HG03060 (cell line): ENCODE data around the gene ADAM33.

ENCODE experiments used
- ATAC-seq: cut with Tn5 transposase; IDR thresholded peaks from one replicate; pipeline ENCODE4 v1.9.1; 2021; ENCODE audit warnings: low read depth, moderate number of reproducible peaks; ENCODE audit not compliant: unreplicated experiment

The ADAM33 gene

DNA sequence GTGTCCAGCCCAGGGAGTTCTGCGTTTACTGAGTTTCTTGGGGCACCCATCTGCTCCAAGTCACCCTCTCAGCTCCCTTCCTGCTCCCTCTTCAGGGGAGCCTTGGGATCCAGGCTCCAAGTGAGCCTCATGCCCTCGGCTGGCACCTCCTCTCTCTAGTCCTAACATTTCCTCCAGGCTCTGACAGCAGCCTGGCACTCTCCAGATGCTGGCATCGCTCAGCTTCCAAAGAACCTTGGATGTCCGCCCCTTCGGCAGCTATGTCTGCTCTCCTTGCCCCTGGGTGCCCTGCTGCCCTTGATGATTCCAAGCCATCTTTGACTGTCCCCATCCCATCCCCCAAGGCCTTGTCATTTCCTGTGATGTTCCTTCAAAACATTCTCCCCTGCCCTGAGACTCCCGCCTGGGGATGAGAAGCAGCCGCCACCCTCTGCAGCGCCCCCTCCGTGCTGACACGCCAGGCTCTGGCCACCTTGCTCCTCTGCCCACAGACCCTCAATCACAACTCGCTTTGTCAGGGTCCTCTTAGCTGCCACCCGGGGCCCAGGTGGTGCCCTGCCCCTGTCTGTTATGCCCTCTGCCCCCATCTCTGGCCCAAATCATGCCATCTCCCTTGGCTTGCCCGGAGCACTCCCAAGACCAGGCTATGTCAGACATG is 12.0 kb downstream of the ADAM33 start:
- ATAC-seq = no peak

DNA sequence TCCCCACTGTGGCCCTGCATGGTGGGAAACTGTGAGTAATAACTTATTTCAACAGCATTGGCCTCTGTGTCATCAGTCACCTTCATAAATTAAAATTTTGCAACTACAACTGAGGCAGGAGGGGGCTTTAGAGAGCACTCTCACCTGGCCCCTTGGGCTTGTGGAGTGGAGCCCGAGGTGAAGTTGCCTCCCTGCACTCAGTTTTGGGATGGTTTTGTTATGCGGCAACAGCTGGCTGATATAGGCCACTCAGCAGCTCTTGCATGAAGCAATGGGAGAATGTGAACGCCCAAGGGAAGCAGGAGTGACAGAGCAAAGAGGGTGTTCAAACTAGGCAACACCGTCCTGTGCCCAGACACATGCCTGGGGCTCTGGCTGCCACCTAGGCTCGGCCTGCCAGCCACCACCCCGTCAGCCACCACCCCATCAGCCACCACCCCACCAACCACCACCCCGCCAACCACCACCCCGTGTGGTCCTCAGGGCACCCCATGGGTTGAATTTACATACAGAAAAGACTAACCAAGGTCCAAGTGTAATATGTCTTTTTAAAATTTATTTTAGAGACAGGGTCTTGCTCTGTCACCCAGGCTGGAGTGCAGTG is 14.3 kb downstream of the ADAM33 start:
- no peak for ATAC-seq

DNA sequence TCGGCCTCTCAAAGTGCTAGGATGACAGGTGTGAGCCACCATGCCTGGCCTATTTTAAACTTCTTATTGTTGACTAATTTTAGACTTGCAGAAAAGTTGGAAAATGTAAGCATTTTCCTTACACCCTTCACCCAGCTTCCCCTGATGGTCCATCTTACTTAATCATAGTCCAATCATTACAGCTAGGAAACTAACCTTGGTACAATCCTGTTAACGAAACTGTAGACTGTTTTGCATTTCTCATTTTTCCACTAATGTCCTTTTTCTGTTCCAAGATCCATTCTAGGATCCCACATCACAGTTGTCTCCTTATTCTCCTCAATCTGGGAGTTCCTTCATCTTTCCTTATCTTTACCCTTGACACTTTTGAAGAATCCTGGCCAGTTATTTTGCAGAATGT is 18.0 kb downstream of the ADAM33 start:
- ATAC-seq = no peak

DNA sequence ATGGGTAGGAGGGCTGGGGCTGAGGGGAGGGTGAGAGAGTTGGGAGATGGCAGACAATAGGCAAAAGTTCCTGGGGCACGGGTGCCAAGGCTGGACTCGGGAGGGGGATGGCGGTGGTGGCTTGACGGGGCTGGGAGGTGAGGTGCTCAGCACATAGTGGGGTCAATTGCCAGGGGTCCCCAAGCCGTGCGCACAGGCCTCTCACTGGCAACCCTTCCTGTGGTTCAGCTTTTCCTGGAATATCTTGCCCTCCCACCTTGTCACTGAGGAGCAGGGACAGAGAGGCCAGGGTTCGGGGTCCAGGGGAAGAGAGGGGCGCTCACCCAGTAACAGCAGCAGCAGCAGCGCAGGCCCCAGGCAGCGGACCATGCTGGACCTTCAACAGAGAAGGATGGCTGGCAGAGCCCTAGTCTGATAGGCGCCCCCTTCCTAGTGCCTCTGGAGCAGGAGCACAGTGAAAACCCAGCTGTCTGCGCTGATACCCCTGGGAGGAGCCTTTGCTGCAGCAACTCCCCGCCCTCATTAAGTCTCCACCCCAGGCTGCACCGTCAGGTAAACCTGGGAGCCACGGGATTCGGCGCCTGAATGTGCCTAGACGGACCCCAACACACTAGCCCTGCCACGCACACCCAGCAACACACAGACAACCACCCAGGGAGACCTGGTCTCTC is 18.6 kb downstream of the ADAM33 start, which contains the start of gene GFRA4:
TSS of gene GFRA4 (minus strand) at position 369 of the 671 bp plus-strand sequence. CDS start at position 369, 0 bp downstream.
- no peak for ATAC-seq

DNA sequence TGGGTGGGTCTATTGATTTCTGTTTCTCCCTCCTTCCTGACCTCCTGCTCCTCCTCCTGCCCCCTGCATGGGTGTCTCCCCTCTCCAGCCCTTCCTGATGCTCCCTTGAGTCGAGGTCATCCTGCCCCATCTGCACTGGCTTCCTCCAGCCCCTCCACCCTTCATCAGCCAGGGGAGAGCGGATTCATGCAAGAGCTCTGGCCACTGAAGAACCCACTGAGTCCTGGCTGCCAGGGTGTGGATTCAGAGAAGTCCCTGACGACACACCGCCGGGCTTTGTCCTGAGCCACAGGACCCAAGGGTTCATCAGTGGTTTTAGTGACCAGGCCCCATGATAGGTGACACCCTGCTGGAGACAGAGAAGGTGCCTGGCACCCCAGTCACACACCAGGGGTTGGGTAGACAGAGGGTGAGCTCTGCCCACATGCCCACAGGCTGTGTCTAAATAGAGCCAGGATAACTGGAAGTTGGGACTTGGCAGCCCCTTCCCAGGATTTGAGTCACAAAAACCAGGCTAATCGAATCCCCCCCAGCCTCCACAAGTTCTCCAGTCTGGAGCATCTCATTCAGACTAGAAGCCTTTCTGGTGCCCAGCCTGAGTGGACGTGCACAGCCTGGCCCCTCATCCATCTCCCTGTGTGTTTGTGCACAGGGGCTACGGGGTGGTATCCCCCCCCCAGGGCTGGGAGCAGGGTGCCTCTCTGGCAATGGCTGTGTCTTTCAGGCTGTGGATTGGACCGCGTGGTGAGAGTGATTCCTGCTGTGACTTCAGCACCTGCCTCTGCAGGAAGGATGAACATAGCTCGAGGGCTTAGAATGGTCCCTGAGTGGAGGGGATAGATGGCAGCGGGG is 19.8 kb downstream of the ADAM33 start:
- no peak for ATAC-seq

DNA sequence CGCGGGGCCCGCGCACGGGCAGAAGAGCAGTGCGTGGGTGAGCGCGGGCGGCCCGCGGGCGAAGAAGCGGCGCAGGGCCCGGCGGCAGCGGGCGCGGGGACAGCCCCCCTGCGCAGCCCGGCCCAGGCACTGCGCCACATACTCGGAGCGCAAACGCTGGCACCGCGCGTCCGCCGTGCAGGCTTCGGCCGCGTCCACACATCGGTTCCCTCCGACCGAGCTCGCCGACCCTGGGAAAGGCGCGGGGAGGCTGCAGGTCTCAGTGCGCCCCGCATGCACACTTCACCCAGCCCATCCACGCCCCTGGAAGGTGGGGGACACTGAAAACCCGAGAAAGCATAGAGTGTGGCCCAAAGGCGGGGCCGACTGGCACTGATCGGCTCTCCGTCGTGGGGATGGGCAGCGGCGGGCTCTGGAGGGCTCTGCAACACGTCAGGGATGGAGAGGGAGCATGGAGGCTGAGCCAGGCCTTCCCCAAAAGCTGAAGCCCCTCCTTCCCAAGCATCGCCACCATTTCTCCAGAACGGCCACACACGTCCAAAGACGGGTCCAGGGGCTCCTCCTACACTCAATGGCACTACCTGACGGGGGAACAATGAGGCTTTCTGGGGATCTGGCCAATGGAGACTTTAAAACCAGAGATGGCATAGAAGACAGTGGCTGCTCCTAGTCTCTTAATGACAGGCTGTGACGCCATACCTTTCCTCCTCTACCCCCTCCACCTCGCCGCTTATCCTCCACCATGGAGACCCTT is 20.6 kb downstream of the ADAM33 start:
- no peak for ATAC-seq

DNA sequence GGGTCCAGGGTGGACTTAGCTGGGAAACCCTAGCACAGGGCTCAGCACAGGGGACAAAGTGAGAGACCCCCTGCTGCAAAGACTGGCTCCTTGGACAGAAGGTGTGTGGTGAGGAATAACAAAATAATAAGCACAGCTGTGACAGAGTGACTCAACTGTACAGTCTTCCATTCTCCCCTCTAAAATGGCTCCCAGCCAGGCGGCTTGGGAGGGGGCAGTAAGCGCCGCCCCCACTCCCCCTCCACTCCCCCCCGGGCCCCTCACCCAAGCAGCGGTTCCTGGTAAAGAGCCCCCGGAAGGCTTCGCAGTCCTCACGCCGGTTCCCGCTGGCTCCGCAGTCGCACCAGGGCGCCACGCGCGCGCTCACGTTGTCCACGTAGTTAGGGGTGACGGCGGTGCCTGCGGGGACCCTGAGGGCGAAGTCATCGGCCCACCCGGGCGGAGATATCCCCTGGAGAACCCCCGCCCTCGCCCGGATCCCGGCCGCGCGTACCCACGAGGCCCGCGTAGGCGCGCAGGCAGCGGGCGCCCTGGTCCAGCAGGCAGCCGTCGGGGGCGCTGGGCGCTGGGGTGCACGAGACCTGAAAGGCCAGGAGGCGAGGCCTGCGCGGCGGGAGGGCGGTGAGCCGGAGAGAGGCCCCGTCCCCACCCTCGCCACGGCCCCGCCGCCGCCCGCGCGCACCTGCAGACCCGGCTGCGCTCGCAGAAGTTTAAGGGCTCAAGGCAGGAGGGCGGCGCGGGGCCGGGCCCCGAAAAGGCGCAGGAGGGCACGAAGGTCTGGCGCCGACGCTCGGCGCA is 21.3 kb downstream of the ADAM33 start:
- ATAC-seq = no peak

DNA sequence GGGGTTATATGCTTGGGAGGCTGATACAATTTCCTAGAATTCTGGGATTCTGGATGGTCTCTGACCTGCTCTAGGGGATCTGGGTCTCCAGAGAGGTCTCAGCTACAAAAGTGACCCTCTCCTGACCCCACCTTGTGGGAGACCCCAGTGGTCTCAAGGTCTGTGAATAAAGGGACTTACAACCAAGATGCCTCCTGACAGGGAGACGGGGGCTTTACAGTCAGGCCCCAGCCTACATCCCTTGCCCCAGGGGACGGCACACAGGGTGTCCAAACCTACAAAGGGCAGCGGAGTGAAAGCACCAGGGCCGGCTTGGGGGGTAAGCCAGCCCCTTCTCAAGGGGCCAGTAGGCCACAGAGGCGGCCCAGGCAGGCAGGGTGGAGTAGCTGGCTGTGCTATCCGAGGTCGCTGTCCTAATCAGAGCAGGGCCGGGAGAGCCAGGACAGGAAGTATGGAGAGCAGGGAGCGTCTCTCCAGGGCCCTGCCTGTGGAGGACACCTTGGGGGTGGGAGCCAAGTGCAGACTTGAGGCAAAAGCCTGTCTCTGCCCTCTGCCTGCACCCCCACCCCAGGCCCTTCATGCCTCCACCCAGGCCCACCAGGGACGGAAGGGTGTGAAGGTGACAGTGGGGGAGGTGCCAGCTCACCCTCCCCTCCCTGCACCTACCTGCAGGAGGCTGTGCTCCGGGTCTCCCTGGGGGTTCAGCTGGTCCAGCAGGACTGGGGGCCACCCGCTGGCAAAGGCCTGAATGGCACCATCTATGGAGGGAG is 22.1 kb downstream of the ADAM33 start:
- ATAC-seq = no peak

DNA sequence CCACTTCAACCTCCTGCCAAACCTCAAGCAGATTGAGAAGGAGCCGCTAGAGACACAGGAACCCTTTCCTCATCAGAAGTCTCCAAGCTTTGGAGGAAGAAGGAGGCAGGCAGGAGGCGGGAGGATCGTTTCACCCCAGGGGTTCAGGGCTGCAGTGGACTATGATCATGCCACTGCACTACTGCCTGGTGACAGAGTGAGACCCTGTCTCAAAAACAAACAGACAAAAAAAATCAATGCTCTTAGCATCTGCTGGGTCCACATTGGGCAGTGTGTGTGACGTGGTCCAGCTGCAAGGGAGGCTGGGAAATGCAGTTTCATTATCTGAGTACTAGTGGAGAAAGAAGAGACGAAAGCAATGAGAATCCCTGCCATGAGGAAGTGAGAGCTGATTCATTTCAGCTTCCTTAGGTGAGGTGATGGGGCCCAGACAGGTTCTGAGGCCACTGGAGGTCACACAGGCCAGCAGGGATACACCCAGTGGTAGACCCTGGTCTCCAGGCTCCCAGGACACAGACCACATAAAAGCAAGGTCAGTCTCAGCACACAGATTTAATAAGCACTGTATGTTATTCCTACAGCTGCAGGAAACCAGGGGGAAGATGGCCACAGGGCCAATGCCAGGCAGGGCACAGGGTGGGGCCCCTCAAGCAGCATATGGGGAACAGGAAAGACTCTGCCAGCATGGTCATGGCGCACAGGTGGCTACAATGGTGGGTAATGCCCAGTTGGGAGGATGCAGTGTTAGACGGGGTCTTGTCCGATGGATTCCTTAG is 22.9 kb downstream of the ADAM33 start:
- peak; percentile 79 for ATAC-seq

DNA sequence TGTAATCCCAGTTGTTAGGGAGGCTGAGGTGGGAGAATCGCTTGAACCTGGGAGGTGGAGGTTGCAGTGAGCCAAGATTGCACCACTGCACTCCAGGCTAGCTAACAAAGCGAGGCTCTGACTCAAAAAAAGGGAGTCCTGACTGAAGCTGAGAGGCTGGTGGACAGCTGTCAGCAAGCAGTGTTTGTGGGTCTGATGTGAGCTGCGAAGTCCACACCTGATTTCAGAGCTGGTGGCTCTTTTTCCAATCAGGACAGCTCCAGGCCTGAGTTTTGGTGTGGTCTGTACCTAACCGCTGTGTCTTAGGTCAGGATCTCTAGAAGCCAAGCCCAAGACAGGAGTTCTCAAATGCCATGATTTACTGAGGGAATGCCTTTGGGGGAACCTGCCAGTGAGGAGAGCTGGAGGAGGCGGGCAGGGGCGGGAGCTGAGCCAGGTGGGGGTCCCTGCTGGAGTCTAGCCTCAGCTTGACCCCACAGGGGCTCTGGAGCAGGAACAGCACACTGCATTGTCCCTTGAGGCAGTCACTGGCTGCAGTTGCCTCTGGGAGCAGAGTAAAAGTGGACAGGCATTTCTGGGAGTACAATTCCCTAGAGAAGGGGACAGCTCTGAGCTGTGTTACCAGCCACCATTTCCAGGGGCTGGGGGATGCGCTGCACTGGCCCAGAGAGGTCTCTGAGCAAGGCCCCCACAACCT is 23.6 kb downstream of the ADAM33 start:
- no peak for ATAC-seq

DNA sequence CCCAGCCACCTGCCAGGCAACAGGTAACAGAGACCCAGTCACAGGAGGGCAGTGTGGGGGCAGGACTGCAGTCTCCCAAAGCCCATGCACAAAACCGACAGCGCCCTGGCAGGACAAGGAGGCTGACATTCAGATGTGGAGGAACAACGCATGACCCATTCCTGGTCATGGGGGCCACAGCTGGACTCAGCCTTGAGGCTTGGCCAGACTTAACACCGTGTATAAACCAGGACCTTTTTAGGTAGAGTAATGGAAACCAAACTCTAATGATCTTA is 26.7 kb downstream of the ADAM33 start:
- no peak for ATAC-seq

DNA sequence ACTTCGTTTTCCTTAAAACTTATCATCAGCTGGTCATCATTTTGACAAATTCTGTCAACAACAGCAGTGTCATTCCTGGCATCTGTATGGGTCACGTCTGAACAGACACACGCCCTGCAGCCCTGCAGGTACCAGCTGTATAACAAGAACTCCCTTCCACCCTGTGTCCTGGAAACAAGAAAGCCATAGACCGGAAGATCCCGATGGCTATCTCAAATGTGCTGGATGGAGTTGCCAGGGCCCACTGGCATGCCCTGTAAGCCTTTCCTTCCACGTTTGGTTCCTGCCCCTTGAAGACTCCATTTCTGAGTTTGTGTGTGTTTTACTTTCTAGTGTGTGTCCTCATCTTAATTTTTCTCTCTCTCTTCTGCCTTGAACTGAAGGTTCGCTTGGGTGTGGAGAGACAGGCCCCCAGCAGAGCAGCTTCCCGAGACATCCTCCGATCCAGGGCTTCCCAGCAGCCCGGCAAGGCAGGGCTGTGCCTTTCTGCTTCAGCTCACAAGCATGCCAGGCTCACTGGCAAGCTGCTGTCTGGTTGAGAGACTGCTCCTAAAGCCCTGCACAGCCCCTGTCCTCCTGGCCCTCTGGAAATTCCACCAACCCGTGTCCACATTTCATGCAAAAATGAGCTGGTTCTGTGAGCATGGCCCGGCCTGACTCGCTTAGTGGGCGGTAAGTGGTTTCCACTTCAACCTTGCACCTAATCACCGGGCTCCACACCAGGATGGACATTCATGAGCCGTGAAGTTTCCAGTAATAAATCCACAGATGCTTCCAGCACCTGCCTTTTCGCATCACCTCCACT is 27.3 kb downstream of the ADAM33 start:
- no peak for ATAC-seq

DNA sequence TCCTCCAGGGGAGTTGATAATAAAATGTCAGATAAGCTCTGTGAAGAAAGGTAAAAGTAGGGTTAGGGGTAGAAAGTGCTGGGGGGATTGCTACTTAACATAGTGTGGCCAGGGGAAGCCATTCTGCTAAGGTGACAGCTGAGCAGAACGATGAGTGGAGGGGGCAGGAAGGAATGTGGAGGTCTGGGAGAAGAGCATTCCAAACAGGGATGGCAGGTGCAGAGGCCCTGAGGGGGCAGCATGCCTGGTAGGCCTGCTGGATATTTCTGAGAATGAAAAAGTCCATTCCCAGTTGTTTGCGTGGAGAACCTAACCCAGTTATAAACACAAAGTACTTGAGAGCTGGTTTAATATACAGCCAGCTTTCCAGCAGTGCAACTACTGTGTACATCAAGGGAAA is 27.9 kb downstream of the ADAM33 start:
- ATAC-seq = no peak

DNA sequence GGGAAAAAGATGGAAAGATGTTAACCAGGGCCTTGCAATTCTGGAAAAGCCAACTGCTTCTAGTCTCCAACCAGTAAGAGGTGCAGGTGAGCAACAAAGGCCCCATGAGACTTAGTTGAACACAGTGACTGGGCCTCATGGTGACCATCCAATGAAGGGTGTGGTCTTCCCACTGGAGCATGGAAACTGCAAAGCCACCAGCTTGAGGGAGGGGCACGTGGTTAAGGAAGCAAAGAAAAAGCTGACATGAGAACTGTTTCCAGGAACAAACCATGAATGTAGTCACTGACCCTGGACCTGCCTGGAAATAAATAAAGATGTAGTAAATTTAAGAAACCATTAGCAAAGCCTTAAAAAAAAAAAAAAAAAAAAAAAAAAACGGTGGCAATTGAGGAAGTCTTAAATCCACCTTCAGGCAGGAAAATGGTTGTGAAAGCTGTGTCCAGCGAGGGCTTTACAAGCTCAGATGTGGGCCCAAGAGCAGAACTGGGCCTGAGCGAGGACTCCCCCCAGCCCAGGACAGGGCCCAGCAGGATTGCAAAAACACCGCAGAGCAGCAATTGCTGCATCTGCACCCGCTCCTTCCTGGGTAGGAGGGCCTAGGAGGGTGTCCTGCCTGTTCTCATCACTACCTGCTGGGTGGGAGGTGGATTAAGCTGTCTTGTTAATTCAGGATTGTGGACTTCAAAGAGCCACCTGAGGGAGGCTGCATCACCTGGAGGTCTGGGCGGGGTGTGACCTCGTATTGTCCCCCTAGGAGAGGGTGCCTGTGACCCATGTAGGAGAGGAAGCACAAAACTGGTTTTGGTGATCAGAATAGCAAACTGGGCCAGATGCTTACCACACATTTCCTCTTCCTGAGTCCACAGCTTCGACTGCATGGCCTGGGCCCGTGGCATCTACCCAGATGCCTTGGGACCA is 28.9 kb downstream of the ADAM33 start:
- no peak for ATAC-seq

DNA sequence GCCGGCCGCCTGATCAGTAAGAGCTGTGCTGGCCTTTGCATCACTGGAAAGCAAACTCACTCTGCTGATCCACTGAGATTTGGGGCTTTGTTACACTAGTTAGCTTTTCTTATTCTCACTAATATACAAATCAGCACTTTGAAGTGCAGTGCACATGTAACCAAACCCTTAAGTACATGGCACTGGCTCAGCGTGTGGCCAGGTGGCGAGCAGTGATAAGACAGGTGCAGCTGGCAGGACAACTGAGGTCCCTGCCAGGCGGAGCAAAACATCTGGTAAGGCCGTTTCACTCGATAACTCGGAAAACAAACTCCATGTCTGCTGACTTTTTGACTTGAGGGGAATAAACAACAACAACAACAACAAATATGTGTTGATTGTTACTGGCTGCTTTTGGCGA is 29.6 kb downstream of the ADAM33 start:
- no peak for ATAC-seq
